ENCODE data around the gene NEUROD2.

DNA sequence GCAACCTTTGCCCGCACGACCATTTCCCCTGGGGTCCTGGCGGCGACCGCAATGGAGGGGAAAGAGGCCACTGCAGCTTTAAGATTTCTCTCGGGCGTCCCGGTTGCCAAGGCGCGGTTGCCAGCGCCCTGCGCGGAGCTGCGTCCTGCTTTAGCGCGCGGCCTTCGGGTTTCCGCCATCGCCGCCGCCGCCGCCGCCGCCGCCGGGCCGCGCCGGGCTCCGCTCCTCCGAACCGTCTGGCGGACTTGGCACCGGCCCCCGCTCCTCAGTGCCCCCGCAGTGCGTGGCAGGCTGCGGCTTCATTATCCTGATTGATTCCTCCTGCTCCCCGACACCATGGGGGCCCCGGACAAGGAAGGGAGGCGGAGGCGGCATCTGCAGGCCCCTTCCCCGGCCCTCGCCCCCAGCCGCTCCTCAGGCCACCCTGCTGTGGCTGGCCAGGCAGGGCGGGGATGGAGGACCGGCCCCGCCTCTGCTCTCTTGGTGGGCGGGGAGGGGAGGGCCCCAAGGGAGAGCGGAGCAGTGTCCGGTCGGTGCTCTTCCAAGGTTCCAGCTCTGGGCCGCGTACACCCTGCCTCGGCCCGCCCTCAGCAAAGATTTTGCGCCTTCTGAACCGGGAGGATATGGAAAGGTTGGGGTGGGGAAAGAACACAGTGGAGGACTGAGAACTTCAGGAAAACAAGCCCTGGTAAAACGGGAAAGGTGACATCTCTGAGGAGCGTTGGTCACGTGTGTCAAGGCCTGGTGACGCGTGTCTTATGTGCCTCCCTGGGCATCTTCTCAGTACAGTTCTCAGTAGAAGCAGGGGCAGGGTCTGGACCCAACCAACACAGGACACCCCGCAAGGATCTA is 34.0 kb downstream of the NEUROD2 start:
- TF ChIP-seq POLR2A (IDR thresholded peaks at IDR 0.05) (no peak), POLR2AphosphoS5 (IDR thresholded peaks at IDR 0.05) (peak; percentile 38 to 82 (median 77))
- TF ChIP-seq, protein P1, sequence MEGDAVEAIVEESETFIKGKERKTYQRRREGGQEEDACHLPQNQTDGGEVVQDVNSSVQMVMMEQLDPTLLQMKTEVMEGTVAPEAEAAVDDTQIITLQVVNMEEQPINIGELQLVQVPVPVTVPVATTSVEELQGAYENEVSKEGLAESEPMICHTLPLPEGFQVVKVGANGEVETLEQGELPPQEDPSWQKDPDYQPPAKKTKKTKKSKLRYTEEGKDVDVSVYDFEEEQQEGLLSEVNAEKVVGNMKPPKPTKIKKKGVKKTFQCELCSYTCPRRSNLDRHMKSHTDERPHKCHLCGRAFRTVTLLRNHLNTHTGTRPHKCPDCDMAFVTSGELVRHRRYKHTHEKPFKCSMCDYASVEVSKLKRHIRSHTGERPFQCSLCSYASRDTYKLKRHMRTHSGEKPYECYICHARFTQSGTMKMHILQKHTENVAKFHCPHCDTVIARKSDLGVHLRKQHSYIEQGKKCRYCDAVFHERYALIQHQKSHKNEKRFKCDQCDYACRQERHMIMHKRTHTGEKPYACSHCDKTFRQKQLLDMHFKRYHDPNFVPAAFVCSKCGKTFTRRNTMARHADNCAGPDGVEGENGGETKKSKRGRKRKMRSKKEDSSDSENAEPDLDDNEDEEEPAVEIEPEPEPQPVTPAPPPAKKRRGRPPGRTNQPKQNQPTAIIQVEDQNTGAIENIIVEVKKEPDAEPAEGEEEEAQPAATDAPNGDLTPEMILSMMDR (IDR thresholded peaks at IDR 0.05 in 8 of 11, conservative IDR thresholded peaks at IDR 0.05 in 3 of 11) = no peak

Measured in spleen (tissue), 7 donors.